Panc1 (cell line): Measurements from ENCODE around the gene CPZ.

ENCODE experiments used
- CTCF ChIP-seq: fragments of 450-650 bp; IDR thresholded peaks from 2 replicates; pipeline ENCODE4 v1.5.1; 2017; ENCODE audit warnings: mild to moderate bottlenecking
- REST ChIP-seq, 2 experiments: IDR thresholded peaks; 2 replicates each; pipeline ENCODE4 v1.6.1; 2011 to 2012; ENCODE audit warnings: low read depth in 2 of 2, control low read depth in 1 of 2, low read length in 1 of 2, mild to moderate bottlenecking in 1 of 2, moderate library complexity in 1 of 2; ENCODE audit not compliant: insufficient read depth in 1 of 2
- SIN3A ChIP-seq: IDR thresholded peaks from 2 replicates; pipeline ENCODE4 v1.6.1; 2012; ENCODE audit warnings: low read depth, mild to moderate bottlenecking, low read length, moderate library complexity, borderline replicate concordance; ENCODE audit not compliant: insufficient read depth

GRCh38 chr4:8616831-8617230 is 24.3 kb downstream of the CPZ start:
- no peak for TF ChIP-seq SIN3A
- no peak for TF ChIP-seq CTCF
- TF ChIP-seq REST (IDR thresholded peaks at IDR 0.05; ENCODE audit: insufficient read depth in 1 of 2, low read depth in 2 of 2, low read length in 1 of 2), result no peak
